ENCODE measurements around the gene SETBP1.

The SETBP1 gene

DNA sequence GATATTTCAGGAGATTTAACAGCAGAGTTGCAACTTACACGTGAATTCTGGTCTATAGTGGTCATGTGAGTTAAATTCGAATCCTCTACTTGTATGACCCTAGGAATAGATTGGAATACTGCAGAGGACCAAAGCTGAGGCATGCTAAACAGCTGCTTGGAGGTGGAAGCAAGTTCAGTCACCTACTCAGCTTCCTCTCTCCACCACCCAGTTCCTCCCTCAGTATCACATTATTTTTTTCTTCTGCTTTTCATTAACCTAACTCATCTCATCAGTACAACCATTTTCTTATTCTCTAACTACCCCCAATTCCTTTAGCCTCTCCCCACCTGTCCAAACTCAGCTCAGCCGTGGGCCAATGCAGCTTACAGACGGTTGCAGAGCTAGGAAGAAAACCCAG lies 385.5 kb downstream of the SETBP1 start:
- Histone ChIP-seq H3K4me1 (ENCODE audit: control insufficient read depth, low read depth, low read length) (no peaks in the 10 kb centered on the region), H3K18ac (ENCODE audit: low read length) (no peak overlapping the region), H3K4ac (ENCODE audit: low read depth, low read length) (no peak overlapping the region), H3K79me2 (ENCODE audit: control insufficient read depth, insufficient read depth, low read length) (no peaks in the 10 kb centered on the region), H4K5ac (ENCODE audit: low read length) (no peak overlapping the region), H3K27me3 (ENCODE audit: insufficient read depth, low read length, poor library complexity) (no peaks in the 10 kb centered on the region), H2BK120ac (ENCODE audit: low read depth, low read length) (no peak overlapping the region), H2BK15ac (replicated peaks; ENCODE audit: low read depth) (no peak overlapping the region), H3K4me2 (ENCODE audit: low read length) (no peak overlapping the region), H2BK5ac (ENCODE audit: low read length) (no peak overlapping the region), H3K4me3 (ENCODE audit: low read length) (no peak overlapping the region), H3K23ac (ENCODE audit: low read length) (no peak overlapping the region), H3K79me1 (ENCODE audit: low read length) (no peaks in the 10 kb centered on the region), H3K27ac (ENCODE audit: low read depth, low read length) (no peak overlapping the region), H4K8ac (ENCODE audit: low read depth, low read length) (no peak overlapping the region), H3K36me3 (ENCODE audit: control insufficient read depth, insufficient read depth, low read length) (no peaks in the 10 kb centered on the region), H3K9ac (ENCODE audit: low read length) (no peak overlapping the region), H2AK5ac (ENCODE audit: low read length) (no peak overlapping the region), H3K56ac (ENCODE audit: low read length) (no peak overlapping the region)
- DNase-seq = no peak
- WGBS (ENCODE audit: extremely low coverage, insufficient coverage, low lambda C conversion rate) = no CpG with 5 or more reads among the region's 4 CpGs

DNA sequence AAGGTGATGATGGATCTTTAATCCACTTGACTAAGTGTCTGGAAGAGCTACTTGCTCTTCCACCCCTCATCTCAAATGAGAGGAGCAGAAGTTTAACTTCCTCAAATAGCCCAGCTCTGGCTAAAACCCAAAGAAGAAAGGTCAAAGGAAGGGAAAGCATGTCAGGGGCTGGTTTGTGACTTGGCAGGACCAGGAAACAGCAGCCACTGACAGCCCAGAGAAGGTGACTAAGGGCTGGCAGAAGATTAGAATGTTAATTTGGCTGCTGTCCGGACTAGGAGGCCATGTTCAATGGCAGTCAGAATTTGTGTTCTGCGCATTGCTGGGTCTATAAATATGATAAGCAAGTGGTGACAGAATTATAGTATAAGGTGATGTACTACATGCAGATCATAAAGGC lies 386.2 kb downstream of the SETBP1 start:
- no peak overlapping the region for H2BK120ac ChIP-seq (ENCODE audit: low read depth, low read length)
- no peak for DNase-seq
- no peak overlapping the region for H3K4ac ChIP-seq (ENCODE audit: low read depth, low read length)
- H4K5ac ChIP-seq (ENCODE audit: low read length) = no peak overlapping the region
- H3K4me1 ChIP-seq (ENCODE audit: control insufficient read depth, low read depth, low read length) = no peaks in the 10 kb centered on the region
- no CpG with 5 or more reads among the region's 2 CpGs for WGBS (ENCODE audit: extremely low coverage, insufficient coverage, low lambda C conversion rate)
- H3K18ac ChIP-seq (ENCODE audit: low read length) = no peak overlapping the region
- H3K27ac ChIP-seq (ENCODE audit: low read depth, low read length) = no peak overlapping the region
- H2BK5ac ChIP-seq (ENCODE audit: low read length) = no peak overlapping the region
- no peak overlapping the region for H3K4me2 ChIP-seq (ENCODE audit: low read length)
- no peak overlapping the region for H2BK15ac ChIP-seq (replicated peaks; ENCODE audit: low read depth)
- no peak overlapping the region for H3K56ac ChIP-seq (ENCODE audit: low read length)
- H3K23ac ChIP-seq (ENCODE audit: low read length) = no peak overlapping the region
- no peaks in the 10 kb centered on the region for H3K79me2 ChIP-seq (ENCODE audit: control insufficient read depth, insufficient read depth, low read length)
- H3K27me3 ChIP-seq (ENCODE audit: insufficient read depth, low read length, poor library complexity) = no peaks in the 10 kb centered on the region
- H3K79me1 ChIP-seq (ENCODE audit: low read length) = no peaks in the 10 kb centered on the region
- H3K36me3 ChIP-seq (ENCODE audit: control insufficient read depth, insufficient read depth, low read length) = no peaks in the 10 kb centered on the region
- no peak overlapping the region for H3K4me3 ChIP-seq (ENCODE audit: low read length)
- H4K8ac ChIP-seq (ENCODE audit: low read depth, low read length) = no peak overlapping the region
- no peak overlapping the region for H3K9ac ChIP-seq (ENCODE audit: low read length)
- H2AK5ac ChIP-seq (ENCODE audit: low read length) = no peak overlapping the region

DNA sequence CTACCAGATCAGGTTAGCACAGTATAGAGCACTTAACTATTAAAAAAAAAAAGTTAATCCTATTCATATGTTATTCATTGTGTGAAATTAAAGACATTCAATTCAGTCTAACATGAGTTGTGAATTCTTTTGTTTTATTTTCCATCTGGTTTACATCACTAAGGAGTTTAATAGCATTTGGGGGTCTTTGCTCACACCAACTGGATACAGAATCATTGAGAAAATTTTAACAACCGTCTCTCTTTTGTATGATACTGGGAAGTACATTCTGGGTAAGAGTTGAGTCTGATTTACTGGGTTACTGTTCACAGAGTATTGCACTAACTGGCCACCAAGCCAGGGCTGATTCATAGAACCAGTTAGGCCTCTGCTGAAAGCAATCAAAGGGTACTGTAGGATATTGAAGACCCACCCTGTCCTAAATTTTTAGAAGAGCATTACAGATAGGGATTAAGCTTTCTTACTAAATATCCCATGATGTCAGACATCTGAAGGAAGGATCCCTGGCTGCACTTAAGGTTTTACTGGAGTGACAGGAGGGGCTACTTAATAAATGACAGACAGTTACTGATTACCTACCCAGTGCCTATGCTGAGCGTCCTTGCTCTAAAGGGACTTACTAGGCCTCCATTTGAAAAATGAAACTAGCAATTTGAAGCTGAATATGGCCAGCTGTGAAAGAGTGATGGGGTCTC lies 387.9 kb downstream of the SETBP1 start:
- Histone ChIP-seq H2BK120ac (ENCODE audit: low read depth, low read length) (no peak overlapping the region), H2BK15ac (replicated peaks; ENCODE audit: low read depth) (no peak overlapping the region), H2AK5ac (ENCODE audit: low read length) (no peak overlapping the region), H3K79me2 (ENCODE audit: control insufficient read depth, insufficient read depth, low read length) (no peaks in the 10 kb centered on the region), H3K18ac (ENCODE audit: low read length) (no peak overlapping the region), H3K4me3 (ENCODE audit: low read length) (no peak overlapping the region), H3K56ac (ENCODE audit: low read length) (no peak overlapping the region), H2BK5ac (ENCODE audit: low read length) (no peak overlapping the region), H3K27me3 (ENCODE audit: insufficient read depth, low read length, poor library complexity) (no peaks in the 10 kb centered on the region), H4K5ac (ENCODE audit: low read length) (no peak overlapping the region), H4K8ac (ENCODE audit: low read depth, low read length) (no peak overlapping the region), H3K27ac (ENCODE audit: low read depth, low read length) (no peak overlapping the region), H3K23ac (ENCODE audit: low read length) (no peak overlapping the region), H3K36me3 (ENCODE audit: control insufficient read depth, insufficient read depth, low read length) (no peaks in the 10 kb centered on the region), H3K4ac (ENCODE audit: low read depth, low read length) (no peak overlapping the region), H3K9ac (ENCODE audit: low read length) (no peak overlapping the region), H3K4me2 (ENCODE audit: low read length) (no peak overlapping the region), H3K4me1 (ENCODE audit: control insufficient read depth, low read depth, low read length) (no peaks in the 10 kb centered on the region), H3K79me1 (ENCODE audit: low read length) (no peaks in the 10 kb centered on the region)
- DNase-seq = no peak
- no CpG with 5 or more reads among the region's 2 CpGs for WGBS (ENCODE audit: extremely low coverage, insufficient coverage, low lambda C conversion rate)

DNA sequence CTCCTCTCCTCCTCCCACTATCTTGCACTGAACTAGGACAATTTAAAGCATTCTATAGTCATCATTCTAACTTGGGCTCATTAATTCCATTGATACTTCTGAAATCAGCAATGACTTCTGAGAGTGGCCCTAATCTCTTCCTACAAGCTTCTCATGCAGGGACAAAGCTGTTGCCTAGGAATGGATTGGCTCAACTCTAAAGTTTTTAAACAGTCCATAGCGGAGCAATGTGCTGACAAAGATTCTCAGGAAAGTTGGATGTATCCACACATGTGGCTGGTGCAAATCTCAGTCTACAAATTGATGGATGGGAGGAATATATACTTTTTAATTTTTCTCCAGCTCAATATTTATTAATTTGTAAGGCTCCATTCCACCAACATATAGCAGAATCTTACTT lies 388.9 kb downstream of the SETBP1 start:
- H2AK5ac ChIP-seq (ENCODE audit: low read length) = no peak overlapping the region
- no peaks in the 10 kb centered on the region for H3K79me2 ChIP-seq (ENCODE audit: control insufficient read depth, insufficient read depth, low read length)
- H3K27me3 ChIP-seq (ENCODE audit: insufficient read depth, low read length, poor library complexity) = no peaks in the 10 kb centered on the region
- H3K9ac ChIP-seq (ENCODE audit: low read length) = no peak overlapping the region
- no peak overlapping the region for H3K56ac ChIP-seq (ENCODE audit: low read length)
- no CpG with 5 or more reads among the region's 1 CpG for WGBS (ENCODE audit: extremely low coverage, insufficient coverage, low lambda C conversion rate)
- no peak overlapping the region for H4K5ac ChIP-seq (ENCODE audit: low read length)
- H4K8ac ChIP-seq (ENCODE audit: low read depth, low read length) = no peak overlapping the region
- no peak overlapping the region for H3K27ac ChIP-seq (ENCODE audit: low read depth, low read length)
- H3K79me1 ChIP-seq (ENCODE audit: low read length) = no peaks in the 10 kb centered on the region
- DNase-seq = no peak
- H3K18ac ChIP-seq (ENCODE audit: low read length) = no peak overlapping the region
- no peak overlapping the region for H3K4ac ChIP-seq (ENCODE audit: low read depth, low read length)
- H3K36me3 ChIP-seq (ENCODE audit: control insufficient read depth, insufficient read depth, low read length) = no peaks in the 10 kb centered on the region
- no peak overlapping the region for H2BK120ac ChIP-seq (ENCODE audit: low read depth, low read length)
- no peak overlapping the region for H3K4me2 ChIP-seq (ENCODE audit: low read length)
- no peak overlapping the region for H2BK15ac ChIP-seq (replicated peaks; ENCODE audit: low read depth)
- H3K4me1 ChIP-seq (ENCODE audit: control insufficient read depth, low read depth, low read length) = no peaks in the 10 kb centered on the region
- no peak overlapping the region for H3K4me3 ChIP-seq (ENCODE audit: low read length)
- no peak overlapping the region for H3K23ac ChIP-seq (ENCODE audit: low read length)
- no peak overlapping the region for H2BK5ac ChIP-seq (ENCODE audit: low read length)

DNA sequence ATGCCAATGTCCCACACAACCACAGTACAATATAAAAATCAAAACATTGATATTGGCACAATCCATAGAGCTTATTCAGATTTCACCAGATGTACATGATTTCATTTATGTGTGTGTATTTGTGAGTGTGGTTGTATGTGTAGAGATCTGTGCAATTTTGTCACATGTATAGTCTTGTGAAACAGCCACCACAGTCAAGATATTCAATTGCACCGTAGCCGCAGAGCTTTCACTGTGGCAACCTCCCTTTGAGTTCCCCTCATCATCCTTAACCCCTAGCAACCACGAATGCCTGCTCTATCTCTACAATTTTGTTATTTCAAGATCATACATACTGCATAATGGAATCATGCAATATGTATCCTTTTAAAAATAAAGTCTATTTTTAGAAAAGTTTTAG lies 391.3 kb downstream of the SETBP1 start:
- Histone ChIP-seq H3K18ac (ENCODE audit: low read length) (no peak overlapping the region), H3K56ac (ENCODE audit: low read length) (no peak overlapping the region), H3K4me3 (ENCODE audit: low read length) (no peak overlapping the region), H4K5ac (ENCODE audit: low read length) (no peak overlapping the region), H3K9ac (ENCODE audit: low read length) (no peak overlapping the region), H3K4ac (ENCODE audit: low read depth, low read length) (no peak overlapping the region), H3K79me1 (ENCODE audit: low read length) (no peaks in the 10 kb centered on the region), H2BK5ac (ENCODE audit: low read length) (no peak overlapping the region), H3K27me3 (ENCODE audit: insufficient read depth, low read length, poor library complexity) (no peaks in the 10 kb centered on the region), H3K23ac (ENCODE audit: low read length) (no peak overlapping the region), H3K36me3 (ENCODE audit: control insufficient read depth, insufficient read depth, low read length) (no peaks in the 10 kb centered on the region), H2BK15ac (replicated peaks; ENCODE audit: low read depth) (no peak overlapping the region), H2BK120ac (ENCODE audit: low read depth, low read length) (no peak overlapping the region), H3K4me1 (ENCODE audit: control insufficient read depth, low read depth, low read length) (no peaks in the 10 kb centered on the region), H2AK5ac (ENCODE audit: low read length) (no peak overlapping the region), H4K8ac (ENCODE audit: low read depth, low read length) (no peak overlapping the region), H3K79me2 (ENCODE audit: control insufficient read depth, insufficient read depth, low read length) (no peaks in the 10 kb centered on the region), H3K4me2 (ENCODE audit: low read length) (no peak overlapping the region), H3K27ac (ENCODE audit: low read depth, low read length) (no peak overlapping the region)
- no CpG with 5 or more reads among the region's 3 CpGs for WGBS (ENCODE audit: extremely low coverage, insufficient coverage, low lambda C conversion rate)
- no peak for DNase-seq

DNA sequence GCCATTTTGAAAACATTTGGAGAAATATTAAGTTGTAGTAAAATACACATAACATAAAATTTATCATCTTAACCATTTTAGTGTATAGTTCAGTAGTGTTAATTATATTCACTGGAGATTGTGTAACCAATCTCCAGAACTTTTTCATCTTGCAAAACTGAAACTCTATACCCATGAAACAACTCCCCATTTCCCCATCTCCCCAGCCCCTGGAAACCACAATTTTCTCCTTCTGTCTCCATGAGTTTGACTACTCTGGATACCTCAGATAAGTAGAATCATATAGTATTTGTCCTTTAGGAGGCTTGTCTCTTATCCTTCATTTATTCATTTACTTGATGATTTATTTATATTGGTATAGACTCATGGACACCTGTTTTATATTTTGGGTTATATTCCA lies 392.9 kb downstream of the SETBP1 start:
- Histone ChIP-seq H3K9ac (ENCODE audit: low read length) (no peak overlapping the region), H3K4me2 (ENCODE audit: low read length) (no peak overlapping the region), H3K79me2 (ENCODE audit: control insufficient read depth, insufficient read depth, low read length) (no peaks in the 10 kb centered on the region), H3K79me1 (ENCODE audit: low read length) (no peaks in the 10 kb centered on the region), H4K5ac (ENCODE audit: low read length) (no peak overlapping the region), H2BK15ac (replicated peaks; ENCODE audit: low read depth) (no peak overlapping the region), H3K36me3 (ENCODE audit: control insufficient read depth, insufficient read depth, low read length) (no peaks in the 10 kb centered on the region), H3K4me1 (ENCODE audit: control insufficient read depth, low read depth, low read length) (no peaks in the 10 kb centered on the region), H3K23ac (ENCODE audit: low read length) (no peak overlapping the region), H3K56ac (ENCODE audit: low read length) (no peak overlapping the region), H4K8ac (ENCODE audit: low read depth, low read length) (no peak overlapping the region), H3K27ac (ENCODE audit: low read depth, low read length) (no peak overlapping the region), H3K4ac (ENCODE audit: low read depth, low read length) (no peak overlapping the region), H3K27me3 (ENCODE audit: insufficient read depth, low read length, poor library complexity) (no peaks in the 10 kb centered on the region), H2BK120ac (ENCODE audit: low read depth, low read length) (no peak overlapping the region), H2BK5ac (ENCODE audit: low read length) (no peak overlapping the region), H3K4me3 (ENCODE audit: low read length) (no peak overlapping the region), H2AK5ac (ENCODE audit: low read length) (no peak overlapping the region), H3K18ac (ENCODE audit: low read length) (no peak overlapping the region)
- no peak for DNase-seq

Data from mesendoderm (in vitro differentiated cells).